SK-N-SH treated with all-trans-retinoic acid at 6 μM for 48 hours (cell line): Measurements from ENCODE around the gene GNS.

ENCODE experiments used
- ATAC-seq: fragments of 200-7000 bp; cut with Tn5 transposase; 3 replicates; pipeline ENCODE4 v1.9.1; 2020; ENCODE audit warnings: mild to moderate bottlenecking, moderate library complexity
- ARNTL ChIP-seq: fragments of 450-650 bp; formaldehyde crosslinking; IDR thresholded peaks from 2 replicates; pipeline ENCODE4 v1.5.0; 2020; ENCODE audit warnings: low read depth, mild to moderate bottlenecking, moderate library complexity, borderline replicate concordance
- BACH2 ChIP-seq: fragments of 250-450 bp; sonication (Bioruptor Pico); IDR thresholded peaks from 2 replicates; pipeline ENCODE4 v1.9.0; 2021; ENCODE audit warnings: mild to moderate bottlenecking, borderline replicate concordance
- CSDC2 ChIP-seq: fragments of 250-450 bp; sonication (Bioruptor Pico); IDR thresholded peaks from 2 replicates; pipeline ENCODE4 v1.5.0; 2020; ENCODE audit warnings: mild to moderate bottlenecking, moderate library complexity
- ESRRG ChIP-seq: fragments of 250-450 bp; sonication (Bioruptor Pico); IDR thresholded peaks from 2 replicates; pipeline ENCODE4 v1.6.1; 2021; ENCODE audit warnings: mild to moderate bottlenecking
- ISL1 ChIP-seq: fragments of 250-450 bp; sonication (Bioruptor Pico); IDR thresholded peaks from 2 replicates; pipeline ENCODE4 v2.1.2; 2022; ENCODE audit warnings: mild to moderate bottlenecking, moderate library complexity
- OSR1 ChIP-seq: fragments of 250-450 bp; sonication (Bioruptor Pico); IDR thresholded peaks from 2 replicates; pipeline ENCODE4 v1.8.0; 2022; ENCODE audit warnings: moderate library complexity, mild to moderate bottlenecking, inconsistent platforms
- PATZ1 ChIP-seq: fragments of 250-450 bp; sonication (Bioruptor Pico); IDR thresholded peaks from 2 replicates; pipeline ENCODE4 v1.8.0; 2020; ENCODE audit warnings: mild to moderate bottlenecking, moderate library complexity, borderline replicate concordance
- POU6F1 ChIP-seq: fragments of 250-450 bp; sonication (Bioruptor Pico); IDR thresholded peaks from 2 replicates; pipeline ENCODE4 v1.8.0; 2021; ENCODE audit warnings: low read depth, mild to moderate bottlenecking, moderate library complexity, borderline replicate concordance
- PPARA ChIP-seq: fragments of 250-450 bp; sonication (Bioruptor Pico); IDR thresholded peaks from 2 replicates; pipeline ENCODE4 v1.5.0; 2020; ENCODE audit warnings: mild to moderate bottlenecking, borderline replicate concordance
- RARB ChIP-seq: fragments of 250-450 bp; sonication (Bioruptor Pico); IDR thresholded peaks from 2 replicates; pipeline ENCODE4 v1.8.0; 2021; ENCODE audit warnings: mild to moderate bottlenecking, moderate library complexity
- SNAI2 ChIP-seq: fragments of 250-450 bp; sonication (Bioruptor Pico); IDR thresholded peaks from 2 replicates; pipeline ENCODE4 v1.5.0; 2020; ENCODE audit warnings: mild to moderate bottlenecking, moderate library complexity
- TCF4 ChIP-seq: fragments of 250-450 bp; sonication (Bioruptor Pico); IDR thresholded peaks from 2 replicates; pipeline ENCODE4 v1.8.0; 2021; ENCODE audit warnings: mild to moderate bottlenecking, moderate library complexity, borderline replicate concordance
- TOX ChIP-seq: fragments of 250-450 bp; sonication (Bioruptor Pico); IDR thresholded peaks from 2 replicates; pipeline ENCODE4 v1.8.0; 2021; ENCODE audit warnings: mild to moderate bottlenecking, moderate library complexity, borderline replicate concordance
- TSHZ2 ChIP-seq: fragments of 250-450 bp; sonication (Bioruptor Pico); IDR thresholded peaks from 2 replicates; pipeline ENCODE4 v1.5.0; 2020; ENCODE audit warnings: mild to moderate bottlenecking, moderate library complexity
- ZC3H10 ChIP-seq: fragments of 250-450 bp; sonication (Bioruptor Pico); IDR thresholded peaks from 2 replicates; pipeline ENCODE4 v1.5.1; 2021; ENCODE audit warnings: mild to moderate bottlenecking, moderate library complexity
- ZFP3 ChIP-seq: fragments of 250-450 bp; sonication (Bioruptor Pico); IDR thresholded peaks from 2 replicates; pipeline ENCODE4 v1.5.0; 2020; ENCODE audit warnings: mild to moderate bottlenecking, moderate library complexity
- ZFP30 ChIP-seq: fragments of 450-650 bp; formaldehyde crosslinking; IDR thresholded peaks from 2 replicates; pipeline ENCODE4 v1.5.0; 2022; ENCODE audit warnings: mild to moderate bottlenecking, moderate library complexity
- ZNF565 ChIP-seq: fragments of 450-650 bp; formaldehyde crosslinking; conservative IDR thresholded peaks from 2 replicates; pipeline ENCODE4 v1.5.0; 2020; ENCODE audit warnings: low read depth, mild to moderate bottlenecking, moderate library complexity
- ZNF70 ChIP-seq: fragments of 450-650 bp; formaldehyde crosslinking; IDR thresholded peaks from 2 replicates; pipeline ENCODE4 v1.5.0; 2020; ENCODE audit warnings: mild to moderate bottlenecking, moderate library complexity
- TF ChIP-seq, protein P1 (sequence below): fragments of 250-450 bp; sonication (Bioruptor Pico); IDR thresholded peaks from 2 replicates; pipeline ENCODE4 v1.5.1; 2021; ENCODE audit warnings: mild to moderate bottlenecking, moderate library complexity

GNS gene

GRCh38 chr12:64724201-64724745, 34.9 kb downstream of the GNS start:
- ATAC-seq, result no peak
- no peak for TF ChIP-seq PATZ1 (CRISPR knock-in tag)

- TF ChIP-seq BACH2 (CRISPR knock-in tag) (no peak), POU6F1 (CRISPR knock-in tag) (no peak), PATZ1 (CRISPR knock-in tag) (no peak), SNAI2 (CRISPR knock-in tag) (no peak), ZNF70 (CRISPR knock-in tag) (no peak), ARNTL (CRISPR knock-in tag) (no peak), ZFP3 (CRISPR knock-in tag) (no peak), ZFP30 (CRISPR knock-in tag) (no peak), CSDC2 (CRISPR knock-in tag) (no peak), TSHZ2 (CRISPR knock-in tag) (no peak), ISL1 (no peak), ESRRG (CRISPR knock-in tag) (no peak)
- ATAC-seq, result no peak
Observed at GRCh38 chr12:64723630-64724029, 35.6 kb downstream of the GNS start.

DNA sequence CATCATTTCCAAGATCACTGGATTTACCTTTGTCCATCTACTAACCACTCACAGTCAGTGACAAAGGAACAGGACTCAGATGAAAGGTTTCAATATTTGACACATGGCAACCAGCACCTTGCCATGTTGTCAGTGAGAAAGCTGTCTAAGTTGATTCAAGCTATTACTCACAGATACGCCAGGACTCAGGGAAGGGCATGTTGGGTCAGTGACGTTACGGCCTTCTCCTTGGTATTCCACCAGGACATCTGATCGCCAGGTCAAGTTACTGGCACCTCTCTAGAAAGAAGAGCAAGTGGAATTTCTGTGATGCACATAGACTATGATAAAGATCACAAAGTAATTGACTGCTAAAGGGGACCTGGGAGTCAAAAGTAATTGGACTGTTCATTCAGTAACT, 36.4 kb downstream of the GNS start:
- ATAC-seq, result no peak
- TF ChIP-seq SNAI2 (CRISPR knock-in tag) (no peak), POU6F1 (CRISPR knock-in tag) (no peak), ARNTL (CRISPR knock-in tag) (no peak), RARB (CRISPR knock-in tag) (no peak), OSR1 (no peak), ZFP3 (CRISPR knock-in tag) (no peak), CSDC2 (CRISPR knock-in tag) (no peak), TCF4 (CRISPR knock-in tag) (no peak), ISL1 (no peak), ZC3H10 (CRISPR knock-in tag) (no peak), BACH2 (CRISPR knock-in tag) (no peak), PPARA (no peak), ZNF70 (CRISPR knock-in tag) (no peak), TSHZ2 (CRISPR knock-in tag) (no peak), TOX (CRISPR knock-in tag) (no peak), ZNF565 (CRISPR knock-in tag) (no peak)
- TF ChIP-seq, protein P1, sequence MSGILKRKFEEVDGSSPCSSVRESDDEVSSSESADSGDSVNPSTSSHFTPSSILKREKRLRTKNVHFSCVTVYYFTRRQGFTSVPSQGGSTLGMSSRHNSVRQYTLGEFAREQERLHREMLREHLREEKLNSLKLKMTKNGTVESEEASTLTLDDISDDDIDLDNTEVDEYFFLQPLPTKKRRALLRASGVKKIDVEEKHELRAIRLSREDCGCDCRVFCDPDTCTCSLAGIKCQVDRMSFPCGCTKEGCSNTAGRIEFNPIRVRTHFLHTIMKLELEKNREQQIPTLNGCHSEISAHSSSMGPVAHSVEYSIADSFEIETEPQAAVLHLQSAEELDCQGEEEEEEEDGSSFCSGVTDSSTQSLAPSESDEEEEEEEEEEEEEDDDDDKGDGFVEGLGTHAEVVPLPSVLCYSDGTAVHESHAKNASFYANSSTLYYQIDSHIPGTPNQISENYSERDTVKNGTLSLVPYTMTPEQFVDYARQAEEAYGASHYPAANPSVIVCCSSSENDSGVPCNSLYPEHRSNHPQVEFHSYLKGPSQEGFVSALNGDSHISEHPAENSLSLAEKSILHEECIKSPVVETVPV, result no peak
